Stomach smooth muscle (tissue), 2 donors: ENCODE results near the gene DCAKD.

Source experiments
- H3K27ac ChIP-seq: one replicate; pipeline ENCODE4 v1.7.0; 2013; ENCODE audit warnings: mild to moderate bottlenecking, low read length, inconsistent platforms
- H3K27me3 ChIP-seq, 2 donors: one replicate each; pipeline ENCODE4 v1.7.0; 2013; ENCODE audit warnings: low read length in 2 of 2; ENCODE audit not compliant: insufficient read depth in 2 of 2, control insufficient read depth in 1 of 2
- H3K36me3 ChIP-seq, 2 donors: one replicate each; pipeline ENCODE4 v1.7.0; 2013; ENCODE audit warnings: low read length in 2 of 2; ENCODE audit not compliant: control insufficient read depth in 2 of 2, insufficient read depth in 2 of 2
- H3K4me1 ChIP-seq: one replicate; pipeline ENCODE4 v1.7.0; 2013; ENCODE audit warnings: low read length; ENCODE audit not compliant: control insufficient read depth, insufficient read depth
- H3K4me3 ChIP-seq, 2 donors: one replicate each; pipeline ENCODE4 v1.7.0; 2013; ENCODE audit warnings: low read length in 2 of 2
- H3K9ac ChIP-seq, 2 donors: one replicate each; pipeline ENCODE4 v1.7.0; 2013; ENCODE audit warnings: low read length in 2 of 2, mild to moderate bottlenecking in 1 of 2
- H3K9me3 ChIP-seq, 2 donors: one replicate each; pipeline ENCODE4 v1.7.0; 2013; ENCODE audit warnings: low read length in 2 of 2; ENCODE audit not compliant: control insufficient read depth in 2 of 2
- donor health status: healthy.
- donor health status: Pancreatic carcinoma.

The DCAKD gene

GRCh38 chr17:44982113-44982702, 69.2 kb downstream of the DCAKD start:
- H3K27ac ChIP-seq: peak overlapping the region; percentile 87
- peaks cover 52% of the 10 kb centered on the region for H3K4me1 ChIP-seq

GRCh38 chr17:44981221-44981968, 70.0 kb downstream of the DCAKD start:
- no peaks in the 10 kb centered on the region for H3K36me3 ChIP-seq
- peak overlapping the region; percentile 87 for H3K27ac ChIP-seq
- H3K4me3 ChIP-seq: peak overlapping the region; percentile 6 to 49
- peaks cover 59% of the 10 kb centered on the region for H3K4me1 ChIP-seq
- H3K27me3 ChIP-seq: no peaks in the 10 kb centered on the region
- no peaks in the 10 kb centered on the region for H3K9me3 ChIP-seq
- peak overlapping the region; percentile 21 to 25 for H3K9ac ChIP-seq

More at GRCh38 chr17:44982113-44982702, 69.2 kb downstream of the DCAKD start:
- Histone ChIP-seq H3K4me3 (no peak overlapping the region), H3K9me3 (no peaks in the 10 kb centered on the region), H3K27me3 (no peaks in the 10 kb centered on the region), H3K9ac (peak overlapping the region in 1 of 2 donors; percentile 13), H3K36me3 (no peaks in the 10 kb centered on the region)

GRCh38 chr17:44979426-44979995, 71.9 kb downstream of the DCAKD start:
- Histone ChIP-seq H3K4me1 (peaks cover 66% of the 10 kb centered on the region), H3K27ac (peak overlapping the region; percentile 87), H3K27me3 (no peaks in the 10 kb centered on the region)

GRCh38 chr17:44978807-44979206, 72.6 kb downstream of the DCAKD start:
- Histone ChIP-seq H3K27me3 (no peaks in the 10 kb centered on the region), H3K36me3 (no peaks in the 10 kb centered on the region), H3K9ac (peak overlapping the region in 1 of 2 donors; percentile 37), H3K4me1 (peaks cover 66% of the 10 kb centered on the region), H3K4me3 (no peak overlapping the region), H3K9me3 (no peaks in the 10 kb centered on the region), H3K27ac (peak overlapping the region; percentile 87)

More at GRCh38 chr17:44979426-44979995, 71.9 kb downstream of the DCAKD start:
- peak overlapping the region in 1 of 2 donors; percentile 8 for H3K4me3 ChIP-seq
- no peaks in the 10 kb centered on the region for H3K36me3 ChIP-seq
- no peaks in the 10 kb centered on the region for H3K9me3 ChIP-seq
- H3K9ac ChIP-seq: peak overlapping the region; percentile 6 to 8

GRCh38 chr17:44977814-44978550, 73.5 kb downstream of the DCAKD start:
- Histone ChIP-seq H3K4me1 (peaks cover 64% of the 10 kb centered on the region), H3K4me3 (peak overlapping the region in 1 of 2 donors; percentile 47), H3K27ac (peak overlapping the region; percentile 87), H3K9me3 (no peaks in the 10 kb centered on the region), H3K36me3 (no peaks in the 10 kb centered on the region), H3K9ac (peak overlapping the region; percentile 37 to 66), H3K27me3 (no peaks in the 10 kb centered on the region)

GRCh38 chr17:44977065-44977464, 74.4 kb downstream of the DCAKD start:
- Histone ChIP-seq H3K27ac (peak overlapping the region; percentile 87), H3K27me3 (no peaks in the 10 kb centered on the region), H3K9ac (peak overlapping the region; percentile 6 to 36), H3K9me3 (no peaks in the 10 kb centered on the region), H3K36me3 (no peaks in the 10 kb centered on the region), H3K4me3 (peak overlapping the region in 1 of 2 donors; percentile 47), H3K4me1 (peaks cover 66% of the 10 kb centered on the region)

- H3K9me3 ChIP-seq: no peaks in the 10 kb centered on the region
- H3K4me1 ChIP-seq: peaks cover 58% of the 10 kb centered on the region
- no peak overlapping the region for H3K4me3 ChIP-seq
- H3K36me3 ChIP-seq: no peaks in the 10 kb centered on the region
- peak overlapping the region; percentile 87 for H3K27ac ChIP-seq
- peak overlapping the region in 1 of 2 donors; percentile 25 for H3K9ac ChIP-seq
- no peaks in the 10 kb centered on the region for H3K27me3 ChIP-seq
Observed at GRCh38 chr17:44976206-44976605, 75.2 kb downstream of the DCAKD start.
